ENCODE measurements around the gene TSPAN10. TPM values are rescaled to one million over a fixed set of nuclear protein-coding genes. Genes with fewer than 3 reads are reported as not detected.

TSPAN10 gene
- total RNA-seq, 2 donors from 2014 or later: 1.3 to 1.8 TPM

- Histone ChIP-seq H3K4me1 (ENCODE audit: control insufficient read depth, insufficient read depth, low read length) (peaks cover 13% of the 10 kb centered on the region), H3K36me3 (ENCODE audit: control insufficient read depth, insufficient read depth, low read length) (no peaks in the 10 kb centered on the region), H3K27me3 (ENCODE audit: control insufficient read depth, insufficient read depth, low read length, poor library complexity, severe bottlenecking) (peaks cover 26% of the 10 kb centered on the region), H3K27ac (ENCODE audit: low read depth, low read length) (no peak overlapping the region), H3K4me3 (ENCODE audit: low read length) (no peak overlapping the region), H3K9me3 (ENCODE audit: control insufficient read depth, low read length) (peaks cover 6% of the 10 kb centered on the region), H3K9ac (ENCODE audit: extremely low read depth, low read length, poor library complexity, severe bottlenecking) (no peak overlapping the region)
- WGBS, 2 experiments (ENCODE audit: insufficient coverage in 1 of 2, insufficient read length in 1 of 2): 93 to 98% methylated on average over 5 to 10 of the region's 10 CpGs
- Mint-ChIP-seq H3K4me1 (peaks cover 11% of the 10 kb centered on the region), H3K9me3 (peaks cover 11% of the 10 kb centered on the region), H3K27ac (no peak overlapping the region), H3K4me3 (no peak overlapping the region), H3K27me3 (ENCODE audit: insufficient read depth) (peaks cover 25% of the 10 kb centered on the region), H3K36me3 (ENCODE audit: low read depth) (no peaks in the 10 kb centered on the region)
- TF ChIP-seq CTCF (conservative IDR thresholded peaks at IDR 0.05): no peak
- DNase-seq: peak; percentile 57
Observed at GRCh38 chr17:81651692-81652091, 14.7 kb downstream of the TSPAN10 start.

GRCh38 chr17:81652906-81653771 lies 16.1 kb downstream of the TSPAN10 start:
- peaks cover 6% of the 10 kb centered on the region for H3K9me3 ChIP-seq (ENCODE audit: control insufficient read depth, low read length)
- peaks cover 12% of the 10 kb centered on the region for H3K27me3 ChIP-seq (ENCODE audit: control insufficient read depth, insufficient read depth, low read length, poor library complexity, severe bottlenecking)
- no peak for TF ChIP-seq CTCF (conservative IDR thresholded peaks at IDR 0.05)
- Mint-ChIP-seq H3K27me3 (ENCODE audit: insufficient read depth) (peaks cover 13% of the 10 kb centered on the region), H3K4me1 (peaks cover 7% of the 10 kb centered on the region), H3K4me3 (peak overlapping the region; percentile 38), H3K9me3 (peaks cover 11% of the 10 kb centered on the region), H3K27ac (peak overlapping the region; percentile 74), H3K36me3 (ENCODE audit: low read depth) (no peaks in the 10 kb centered on the region)
- no peak overlapping the region for H3K27ac ChIP-seq (ENCODE audit: low read depth, low read length)
- H3K4me3 ChIP-seq (ENCODE audit: low read length): no peak overlapping the region
- H3K4me1 ChIP-seq (ENCODE audit: control insufficient read depth, insufficient read depth, low read length): peaks cover 13% of the 10 kb centered on the region
- H3K36me3 ChIP-seq (ENCODE audit: control insufficient read depth, insufficient read depth, low read length): no peaks in the 10 kb centered on the region
- 52 to 59% methylated on average over 16 to 27 of the region's 27 CpGs for WGBS, 2 experiments (ENCODE audit: insufficient coverage in 1 of 2, insufficient read length in 1 of 2)
- peak; percentile 89 for DNase-seq
- no peak overlapping the region for H3K9ac ChIP-seq (ENCODE audit: extremely low read depth, low read length, poor library complexity, severe bottlenecking)

GRCh38 chr17:81655378-81656117 lies 18.6 kb downstream of the TSPAN10 start:
- H3K27ac Mint-ChIP-seq: no peak overlapping the region
- H3K9me3 Mint-ChIP-seq: no peaks in the 10 kb centered on the region
- H3K4me1 Mint-ChIP-seq: peaks cover 7% of the 10 kb centered on the region

More at GRCh38 chr17:81655378-81656117, 18.6 kb downstream of the TSPAN10 start:
- H3K9me3 ChIP-seq (ENCODE audit: control insufficient read depth, low read length): no peaks in the 10 kb centered on the region
- H3K4me3 ChIP-seq (ENCODE audit: low read length): no peak overlapping the region
- TF ChIP-seq CTCF (conservative IDR thresholded peaks at IDR 0.05): no peak
- peak; percentile 57 for DNase-seq
- H3K36me3 ChIP-seq (ENCODE audit: control insufficient read depth, insufficient read depth, low read length): no peaks in the 10 kb centered on the region
- H3K4me3 Mint-ChIP-seq: no peak overlapping the region
- peaks cover 13% of the 10 kb centered on the region for H3K4me1 ChIP-seq (ENCODE audit: control insufficient read depth, insufficient read depth, low read length)
- H3K27me3 ChIP-seq (ENCODE audit: control insufficient read depth, insufficient read depth, low read length, poor library complexity, severe bottlenecking): no peaks in the 10 kb centered on the region
- no peak overlapping the region for H3K9ac ChIP-seq (ENCODE audit: extremely low read depth, low read length, poor library complexity, severe bottlenecking)
- no peaks in the 10 kb centered on the region for H3K27me3 Mint-ChIP-seq (ENCODE audit: insufficient read depth)
- no peaks in the 10 kb centered on the region for H3K36me3 Mint-ChIP-seq (ENCODE audit: low read depth)
- WGBS, 2 experiments (ENCODE audit: insufficient coverage in 1 of 2, insufficient read length in 1 of 2): 90 to 92% methylated on average over 12 to 18 of the region's 18 CpGs
- H3K27ac ChIP-seq (ENCODE audit: low read depth, low read length): no peak overlapping the region
